ENCODE measurements around the gene ROPN1B.
"Not testable (repeated sequence)": the region's sequence is repeated elsewhere in the genome, so short reads cannot be mapped to it uniquely, and the experiment has no call there.

The ROPN1B gene

GRCh38 chr3:125968701-125969592, at the start of gene ROPN1B:
TSS of gene ROPN1B (plus strand) at chr3:125969178. CDS start at chr3:125972055, 2,877 bp downstream.
- DNase-seq (ENCODE audit: low read depth in 2 of 2, low spot score in 1 of 2), result not testable (repeated sequence)

DNA sequence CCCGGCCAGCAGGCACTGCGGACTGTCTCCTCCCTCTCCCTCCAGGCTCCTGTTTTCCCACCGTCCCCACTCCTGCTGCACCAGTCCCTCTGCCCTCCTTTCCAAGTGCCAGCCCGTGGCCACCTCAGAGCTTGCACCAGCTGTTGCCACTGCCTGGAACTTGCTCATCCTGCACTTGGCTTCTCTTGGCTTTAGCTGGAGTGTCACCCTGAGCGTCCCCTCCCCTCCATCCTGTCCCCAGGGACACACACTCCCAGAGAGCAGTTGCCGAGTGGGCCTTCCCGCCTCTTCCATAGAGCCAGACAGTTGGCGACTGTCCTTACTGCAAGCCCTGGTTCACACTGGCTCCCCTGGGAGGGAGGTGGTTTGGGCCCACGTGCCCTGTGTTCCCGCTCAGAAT, 48.8 kb upstream of the ROPN1B start:
- not testable (repeated sequence) for DNase-seq (ENCODE audit: low read depth in 2 of 2, low spot score in 1 of 2)

DNA sequence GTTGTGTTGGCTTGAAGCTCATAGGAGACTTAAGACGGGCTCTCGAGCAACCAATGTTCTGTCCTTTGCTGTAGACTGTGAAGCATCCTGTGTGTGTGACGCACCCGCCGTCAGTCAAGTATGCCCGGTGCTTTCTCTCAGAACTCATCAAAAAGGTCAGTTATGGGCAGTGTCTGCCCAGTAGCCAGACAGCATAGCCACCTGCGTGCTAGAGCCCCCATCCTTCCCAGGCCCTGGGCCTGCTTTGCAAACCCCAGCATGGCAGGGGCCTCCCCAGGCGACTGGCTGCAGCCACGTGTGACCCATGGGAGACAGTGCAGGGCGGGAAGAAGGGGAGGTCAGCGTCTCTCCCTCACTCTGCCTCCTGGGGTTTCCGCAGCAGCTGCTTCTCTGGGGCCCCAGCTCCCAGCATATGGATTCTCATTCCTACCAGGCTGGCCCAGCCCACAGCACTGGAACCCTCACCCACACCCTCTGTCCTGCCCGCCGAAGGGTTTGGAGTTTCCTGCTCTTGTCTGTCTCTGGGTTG, 48.2 kb upstream of the ROPN1B start:
- DNase-seq (ENCODE audit: low read depth in 2 of 2, low spot score in 1 of 2), result not testable (repeated sequence)

DNA sequence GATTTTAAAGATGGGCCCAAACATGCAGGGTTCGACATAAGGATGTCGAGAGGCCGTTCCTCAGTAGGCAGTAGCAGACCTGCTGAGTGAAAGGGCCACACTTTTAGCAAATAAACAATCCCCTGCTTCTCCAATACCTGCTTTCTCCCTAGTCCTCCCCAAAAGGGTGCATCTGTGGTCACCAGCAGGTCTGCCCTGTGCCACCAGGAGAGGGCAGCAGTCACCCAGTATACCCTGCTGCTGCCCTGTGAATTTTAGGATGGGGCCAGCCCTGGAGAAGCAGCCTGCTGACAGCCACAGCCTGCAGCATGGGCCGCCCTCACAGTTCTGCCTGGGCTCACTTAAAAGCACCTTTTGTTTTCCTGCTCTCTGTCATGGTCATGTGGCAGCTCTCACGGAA, 47.3 kb upstream of the ROPN1B start:
- DNase-seq (ENCODE audit: low read depth in 2 of 2, low spot score in 1 of 2), result peak in 1 of 2 donors; percentile 12

DNA sequence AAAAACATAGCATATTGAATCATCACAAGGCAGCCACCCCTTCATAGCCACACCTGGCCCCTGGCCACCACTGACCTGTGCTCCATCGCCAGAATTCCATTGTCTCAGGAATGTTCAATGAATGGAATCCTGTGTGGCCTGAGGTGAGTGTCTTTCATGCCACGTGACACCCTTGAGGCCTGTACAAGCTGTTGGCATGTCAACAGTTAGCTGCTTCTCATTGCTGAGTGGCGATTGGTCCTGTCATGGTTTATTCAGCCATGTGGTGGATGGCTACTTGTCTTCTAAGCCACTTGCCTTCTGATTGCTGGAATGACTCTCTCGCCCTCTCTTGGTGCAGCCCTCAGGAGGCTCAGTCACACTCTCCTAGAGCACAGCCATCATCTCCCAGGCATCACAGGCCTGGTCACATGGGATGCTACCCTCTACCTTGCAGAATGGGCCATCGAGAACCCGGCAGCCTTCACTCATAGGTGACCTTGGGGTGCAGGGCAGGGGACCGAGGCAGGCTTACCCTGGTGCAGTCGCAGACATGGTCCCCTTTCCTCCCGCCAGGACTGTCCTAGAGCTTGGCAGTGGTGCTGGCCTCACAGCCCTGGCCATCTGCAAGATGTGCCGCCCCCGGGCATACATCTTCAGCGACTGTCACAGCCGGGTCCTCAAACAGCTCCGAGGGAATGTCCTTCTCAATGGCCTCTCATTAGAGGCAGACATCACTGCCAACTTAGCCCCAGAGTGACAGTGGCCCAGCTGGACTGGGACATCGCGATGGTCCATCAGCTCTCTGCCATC, 45.5 kb upstream of the ROPN1B start:
- DNase-seq (ENCODE audit: low read depth in 2 of 2, low spot score in 1 of 2), result not testable (repeated sequence)

GRCh38 chr3:125924276-125924675, 44.7 kb upstream of the ROPN1B start:
- not testable (repeated sequence) for DNase-seq (ENCODE audit: low read depth in 2 of 2, low spot score in 1 of 2)

- not testable (repeated sequence) for DNase-seq (ENCODE audit: low read depth in 2 of 2, low spot score in 1 of 2)
These were observed 43.3 kb upstream of the ROPN1B start for GRCh38 chr3:125925727-125926126.

DNA sequence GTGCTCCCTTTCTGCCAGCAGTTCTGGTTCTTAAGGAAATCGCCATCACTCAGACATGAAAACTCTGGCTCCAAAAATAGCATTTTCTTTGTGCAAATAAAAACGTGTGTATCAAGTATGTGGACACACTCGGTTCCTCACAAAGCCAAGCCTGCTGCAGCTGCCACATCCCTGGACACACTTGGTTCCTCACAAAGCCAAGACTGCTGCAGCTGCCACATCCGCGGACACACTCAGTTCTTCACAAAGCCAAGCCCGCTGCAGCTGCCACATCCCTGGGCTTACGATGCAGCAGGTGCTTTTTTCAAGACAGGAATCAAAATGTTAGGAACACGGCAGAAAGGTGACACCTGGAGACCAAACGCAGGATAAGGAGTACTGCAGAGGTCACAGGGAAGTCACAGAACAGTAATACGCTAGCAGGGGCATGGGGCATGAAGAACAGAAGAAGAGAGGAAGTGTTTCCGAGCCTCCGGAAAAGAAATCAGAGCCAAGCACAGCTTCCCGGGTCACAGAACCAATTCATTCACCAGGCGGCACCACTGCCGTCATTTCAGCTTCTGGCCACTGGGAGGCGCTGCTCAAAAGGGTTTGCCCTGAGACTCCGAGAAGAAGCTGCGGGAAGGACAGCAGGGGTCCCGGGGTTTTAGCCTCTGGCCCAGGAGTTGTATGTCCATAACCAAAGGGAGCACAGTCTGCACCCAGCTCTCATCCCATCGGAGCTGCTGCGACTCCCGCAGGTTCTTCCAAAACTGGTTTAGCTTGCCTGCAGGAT, 40.0 kb upstream of the ROPN1B start:
- DNase-seq (ENCODE audit: low read depth in 2 of 2, low spot score in 1 of 2), result peak; percentile 21 to 39

DNA sequence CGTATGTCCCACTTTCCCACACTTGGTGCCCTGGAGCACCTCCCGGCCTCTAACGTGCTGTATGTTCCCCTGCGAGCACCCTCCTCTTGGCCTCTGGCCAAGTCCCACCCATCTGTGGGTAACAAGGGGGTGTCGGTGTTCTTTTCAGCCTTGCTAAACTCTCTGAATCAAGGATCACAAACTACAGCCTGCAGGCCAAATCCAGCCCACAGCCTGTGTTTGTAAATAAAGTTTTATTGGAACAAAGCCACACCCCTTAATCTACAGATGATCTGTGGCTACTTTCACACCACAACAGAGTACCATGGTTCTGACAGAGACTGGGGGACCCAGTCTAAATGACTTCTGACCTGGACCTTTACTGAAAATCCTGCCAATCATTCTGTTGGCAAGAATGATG, 39.2 kb upstream of the ROPN1B start:
- not testable (repeated sequence) for DNase-seq (ENCODE audit: low read depth in 2 of 2, low spot score in 1 of 2)

GRCh38 chr3:125931355-125931880, 37.6 kb upstream of the ROPN1B start:
- DNase-seq (ENCODE audit: low read depth in 2 of 2, low spot score in 1 of 2), result not testable (repeated sequence)

- DNase-seq (ENCODE audit: low read depth in 2 of 2, low spot score in 1 of 2), result not testable (repeated sequence)
These were observed 35.4 kb upstream of the ROPN1B start for GRCh38 chr3:125933397-125934173.

- not testable (repeated sequence) for DNase-seq (ENCODE audit: low read depth in 2 of 2, low spot score in 1 of 2)
These were observed 33.6 kb upstream of the ROPN1B start for GRCh38 chr3:125935252-125935874.

- not testable (repeated sequence) for DNase-seq (ENCODE audit: low read depth in 2 of 2, low spot score in 1 of 2)
These were observed 32.7 kb upstream of the ROPN1B start for GRCh38 chr3:125936210-125936815.

DNA sequence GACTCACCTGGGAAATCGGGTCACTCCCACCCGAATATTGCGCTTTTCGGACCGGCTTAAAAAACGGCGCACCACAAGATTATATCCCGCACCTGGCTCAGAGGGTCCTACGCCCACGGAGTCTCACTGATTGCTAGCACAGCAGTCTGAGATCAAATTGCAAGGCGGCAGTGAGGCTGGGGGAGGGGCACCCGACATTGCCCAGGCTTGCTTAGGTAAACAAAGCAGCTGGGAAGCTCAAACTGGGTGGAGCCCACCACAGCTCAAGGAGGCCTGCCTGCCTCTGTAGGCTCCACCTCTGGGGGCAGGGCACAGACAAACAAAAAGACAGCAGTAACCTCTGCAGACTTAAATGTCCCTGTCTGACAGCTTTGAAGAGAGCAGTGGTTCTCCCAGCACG, 32.1 kb upstream of the ROPN1B start:
- DNase-seq (ENCODE audit: low read depth in 2 of 2, low spot score in 1 of 2), result not testable (repeated sequence)

DNA sequence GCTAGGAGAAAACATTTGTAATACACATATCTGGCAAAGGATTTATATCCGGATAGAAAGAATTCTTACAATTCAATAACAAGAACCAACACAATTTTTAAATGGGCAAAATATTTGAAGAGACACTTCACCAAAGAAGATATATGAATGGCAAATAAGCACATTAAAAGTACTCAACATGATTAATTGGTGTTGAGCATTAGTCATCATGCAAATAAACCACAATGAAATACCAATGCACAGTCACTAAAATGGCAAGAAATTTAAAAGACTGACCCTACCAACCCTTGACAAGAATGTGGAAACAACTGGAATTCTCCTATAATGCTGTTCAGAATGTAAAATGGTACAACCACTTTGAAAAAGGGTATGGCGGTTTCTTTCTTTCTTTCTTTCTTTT, 21.2 kb upstream of the ROPN1B start:
- DNase-seq (ENCODE audit: low read depth in 2 of 2, low spot score in 1 of 2), result not testable (repeated sequence)

DNA sequence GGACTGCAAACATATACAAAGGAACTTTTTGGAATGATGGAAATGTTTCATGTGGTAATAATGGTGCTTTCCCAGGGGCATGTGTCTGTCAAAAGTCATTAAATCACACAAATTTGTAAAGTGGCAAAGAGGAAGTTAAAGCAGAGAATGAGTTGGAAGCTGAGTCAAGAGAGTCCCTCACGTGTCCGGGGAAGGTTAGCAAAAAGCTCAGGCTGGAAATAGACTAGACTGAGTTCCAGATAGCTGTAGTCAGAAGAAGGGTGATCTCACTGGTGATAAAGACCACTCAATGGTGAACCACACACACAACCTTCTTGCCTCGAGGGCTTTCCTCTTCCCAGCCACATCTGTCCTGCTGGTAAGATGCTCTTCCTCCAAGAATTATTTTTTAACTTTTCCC, 20.1 kb upstream of the ROPN1B start:
- DNase-seq (ENCODE audit: low read depth in 2 of 2, low spot score in 1 of 2), result not testable (repeated sequence)

GRCh38 chr3:125951176-125951575, 17.8 kb upstream of the ROPN1B start:
- not testable (repeated sequence) for DNase-seq (ENCODE audit: low read depth in 2 of 2, low spot score in 1 of 2)

DNA sequence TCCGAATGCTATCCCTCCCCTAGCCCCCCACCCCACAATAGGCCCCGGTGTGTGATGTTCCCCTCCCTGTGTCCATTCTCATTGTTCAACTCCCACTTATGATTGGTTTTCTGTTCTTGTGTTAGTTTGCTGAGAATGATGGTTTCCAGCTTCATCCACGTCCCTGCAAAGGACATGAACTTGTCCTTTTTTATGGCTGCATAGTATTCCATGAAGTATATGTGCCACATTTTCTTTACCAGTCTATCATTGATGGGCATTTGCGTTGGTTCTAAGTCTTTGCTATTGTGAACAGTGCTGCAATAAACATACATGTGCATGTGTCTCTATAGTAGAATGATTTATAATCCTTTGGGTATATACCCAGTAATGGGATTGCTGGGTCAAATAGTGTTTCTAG, 12.0 kb upstream of the ROPN1B start:
- DNase-seq (ENCODE audit: low read depth in 2 of 2, low spot score in 1 of 2), result not testable (repeated sequence)

Data from stimulated activated CD8-positive, alpha-beta memory T cell treated with anti-CD3 and anti-CD28 coated beads, Interleukin-4, amount 100 ng/mL, for 1 hour (primary cell).